ENCODE results near the gene LUC7L3. TPM values are rescaled to one million over a fixed set of nuclear protein-coding genes. Genes with fewer than 3 reads are reported as not detected.

The LUC7L3 gene
- total RNA-seq, 4 donors from 2014 or later = 44.2 to 88.7 (median 55.2) TPM

GRCh38 chr17:50728881-50729765 lies 9.7 kb downstream of the LUC7L3 start:
- ATAC-seq (ENCODE audit: low FRiP score) (no peak), DNase-seq (ENCODE audit: low spot score) (no peak)
- TF ChIP-seq CTCF (IDR thresholded peaks at IDR 0.05) = no peak

- no peak for TF ChIP-seq CTCF (IDR thresholded peaks at IDR 0.05)
- ATAC-seq (ENCODE audit: low FRiP score) (no peak), DNase-seq (ENCODE audit: low spot score) (no peak)
These were observed 12.4 kb downstream of the LUC7L3 start for GRCh38 chr17:50731575-50732460.

- ATAC-seq (ENCODE audit: low FRiP score) (no peak), DNase-seq (ENCODE audit: low spot score) (no peak)
These were observed 15.9 kb downstream of the LUC7L3 start for GRCh38 chr17:50735287-50735686.

GRCh38 chr17:50737118-50737698 lies 17.8 kb downstream of the LUC7L3 start:
- no peak for TF ChIP-seq CTCF (IDR thresholded peaks at IDR 0.05)
- no peak for ATAC-seq (ENCODE audit: low FRiP score)
- no peak for DNase-seq (ENCODE audit: low spot score)

More at GRCh38 chr17:50735287-50735686, 15.9 kb downstream of the LUC7L3 start:
- TF ChIP-seq CTCF (IDR thresholded peaks at IDR 0.05) = no peak

GRCh38 chr17:50739098-50739497 lies 19.7 kb downstream of the LUC7L3 start:
- no peak for TF ChIP-seq CTCF (IDR thresholded peaks at IDR 0.05)
- DNase-seq (ENCODE audit: low spot score) (no peak), ATAC-seq (ENCODE audit: low FRiP score) (no peak)

- ATAC-seq (ENCODE audit: low FRiP score) (no peak), DNase-seq (ENCODE audit: low spot score) (no peak)
- no peak for TF ChIP-seq CTCF (IDR thresholded peaks at IDR 0.05)
These were observed 26.2 kb downstream of the LUC7L3 start for GRCh38 chr17:50745631-50746030.
